ENCODE measurements around the gene ENTPD3. TPM values are rescaled to one million over a fixed set of nuclear protein-coding genes. Genes with fewer than 3 reads are reported as not detected.

ENTPD3 gene
- total and polyA plus RNA-seq, 12 donors = 0.15 to 0.77 (median 0.40) TPM; not detected in 1

DNA sequence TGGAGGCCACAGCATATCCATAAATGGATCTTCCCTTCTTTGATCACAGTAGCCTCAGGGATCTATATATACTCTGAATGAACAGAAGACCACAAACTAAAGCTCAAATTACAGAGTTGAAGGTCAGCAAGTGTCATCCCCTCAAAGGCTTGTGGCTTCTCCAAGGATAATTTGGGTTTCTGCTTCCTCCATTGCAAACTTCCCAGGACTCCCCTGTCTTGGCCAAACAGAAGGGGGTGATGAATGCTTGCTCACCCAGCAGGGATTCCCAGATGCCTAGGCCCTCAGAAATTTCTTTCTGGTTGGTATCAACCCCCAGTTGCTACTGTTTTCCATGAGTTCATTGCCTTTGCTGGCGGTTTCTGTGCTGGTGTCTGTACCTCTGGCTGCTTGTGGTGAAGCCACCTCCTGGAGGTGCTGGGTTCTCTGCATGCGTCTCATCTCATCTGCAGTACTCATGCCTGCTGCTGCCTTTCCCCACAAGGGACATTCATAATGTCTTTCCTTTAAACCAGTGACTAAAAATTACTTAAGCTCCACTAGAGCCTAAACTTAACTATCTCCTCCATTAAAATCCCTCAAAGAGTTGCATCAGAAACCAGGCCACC is 17.7 kb downstream of the ENTPD3 start:
- Histone ChIP-seq H3K4me1 (no peaks in the 10 kb centered on the region), H3K27ac (no peak overlapping the region), H3K4me3 (no peak overlapping the region), H3K27me3 (no peaks in the 10 kb centered on the region), H3K9me3 (no peaks in the 10 kb centered on the region), H3K36me3 (peaks cover 0 to 8% (median 0%) of the 10 kb centered on the region in 9 donors)
- intact Hi-C loops (cut with DNase I) = no loop called here
- TF ChIP-seq, protein P1, sequence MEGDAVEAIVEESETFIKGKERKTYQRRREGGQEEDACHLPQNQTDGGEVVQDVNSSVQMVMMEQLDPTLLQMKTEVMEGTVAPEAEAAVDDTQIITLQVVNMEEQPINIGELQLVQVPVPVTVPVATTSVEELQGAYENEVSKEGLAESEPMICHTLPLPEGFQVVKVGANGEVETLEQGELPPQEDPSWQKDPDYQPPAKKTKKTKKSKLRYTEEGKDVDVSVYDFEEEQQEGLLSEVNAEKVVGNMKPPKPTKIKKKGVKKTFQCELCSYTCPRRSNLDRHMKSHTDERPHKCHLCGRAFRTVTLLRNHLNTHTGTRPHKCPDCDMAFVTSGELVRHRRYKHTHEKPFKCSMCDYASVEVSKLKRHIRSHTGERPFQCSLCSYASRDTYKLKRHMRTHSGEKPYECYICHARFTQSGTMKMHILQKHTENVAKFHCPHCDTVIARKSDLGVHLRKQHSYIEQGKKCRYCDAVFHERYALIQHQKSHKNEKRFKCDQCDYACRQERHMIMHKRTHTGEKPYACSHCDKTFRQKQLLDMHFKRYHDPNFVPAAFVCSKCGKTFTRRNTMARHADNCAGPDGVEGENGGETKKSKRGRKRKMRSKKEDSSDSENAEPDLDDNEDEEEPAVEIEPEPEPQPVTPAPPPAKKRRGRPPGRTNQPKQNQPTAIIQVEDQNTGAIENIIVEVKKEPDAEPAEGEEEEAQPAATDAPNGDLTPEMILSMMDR (IDR thresholded peaks at IDR 0.05) = no peak
- 92 to 95% methylated on average over 2 of the region's 2 CpGs for WGBS, 2 donors
- DNase-seq (no peak), ATAC-seq (no peak)

- no peak overlapping the region for H3K27ac ChIP-seq
- H3K4me3 ChIP-seq = no peak overlapping the region
- no peaks in the 10 kb centered on the region for H3K27me3 ChIP-seq
- ATAC-seq (no peak), DNase-seq (no peak)
- no peaks in the 10 kb centered on the region for H3K9me3 ChIP-seq
- peaks cover 0 to 8% (median 0%) of the 10 kb centered on the region in 9 donors for H3K36me3 ChIP-seq
- 93% methylated on average over 2 of the region's 2 CpGs for WGBS, 2 donors
- TF ChIP-seq, protein P1 (IDR thresholded peaks at IDR 0.05) = no peak
- intact Hi-C loops (cut with DNase I) = no loop called here
- peaks cover 0 to 8% (median 4%) of the 10 kb centered on the region in 9 donors for H3K4me1 ChIP-seq
Observed at GRCh38 chr3:40407007-40407406, 20.0 kb downstream of the ENTPD3 start.

GRCh38 chr3:40407611-40408010 is 20.6 kb downstream of the ENTPD3 start:
- Histone ChIP-seq H3K27me3 (no peaks in the 10 kb centered on the region), H3K4me1 (peaks cover 0 to 14% (median 11%) of the 10 kb centered on the region in 9 donors), H3K36me3 (peaks cover 0 to 8% (median 0%) of the 10 kb centered on the region in 9 donors), H3K27ac (no peak overlapping the region), H3K4me3 (no peak overlapping the region), H3K9me3 (no peaks in the 10 kb centered on the region)
- TF ChIP-seq, protein P1 (IDR thresholded peaks at IDR 0.05) = no peak
- DNase-seq (no peak), ATAC-seq (no peak)
- intact Hi-C loops (cut with DNase I) = no loop called here
- 76 to 80% methylated on average over 3 of the region's 3 CpGs for WGBS, 2 donors

- H3K9me3 ChIP-seq = no peaks in the 10 kb centered on the region
- intact Hi-C loops (cut with DNase I) = no loop called here
- DNase-seq = no peak
- WGBS, 2 donors = 58 to 81% methylated on average over 1 of the region's 1 CpG
- H3K4me1 ChIP-seq = peaks cover 0 to 38% (median 16%) of the 10 kb centered on the region in 9 donors
- ATAC-seq = peak in 5 of 8 donors; percentile 37 to 81 (median 53)
- no peaks in the 10 kb centered on the region for H3K36me3 ChIP-seq
- H3K4me3 ChIP-seq = no peak overlapping the region
- TF ChIP-seq, protein P1 (IDR thresholded peaks at IDR 0.05) = no peak
- H3K27ac ChIP-seq = peak overlapping the region in 3 of 10 donors; percentile 51 to 54 (median 52)
- H3K27me3 ChIP-seq = no peaks in the 10 kb centered on the region
Observed at GRCh38 chr3:40414270-40414669, 27.3 kb downstream of the ENTPD3 start.
